Measurements from ENCODE around the gene BMPER. TPM values are rescaled to one million over a fixed set of nuclear protein-coding genes. Genes with fewer than 3 reads are reported as not detected.

Gene BMPER
- polyA plus RNA-seq, 1 of the 3 experiments (the other 2 are of a cell fraction) = 20.0 TPM

DNA sequence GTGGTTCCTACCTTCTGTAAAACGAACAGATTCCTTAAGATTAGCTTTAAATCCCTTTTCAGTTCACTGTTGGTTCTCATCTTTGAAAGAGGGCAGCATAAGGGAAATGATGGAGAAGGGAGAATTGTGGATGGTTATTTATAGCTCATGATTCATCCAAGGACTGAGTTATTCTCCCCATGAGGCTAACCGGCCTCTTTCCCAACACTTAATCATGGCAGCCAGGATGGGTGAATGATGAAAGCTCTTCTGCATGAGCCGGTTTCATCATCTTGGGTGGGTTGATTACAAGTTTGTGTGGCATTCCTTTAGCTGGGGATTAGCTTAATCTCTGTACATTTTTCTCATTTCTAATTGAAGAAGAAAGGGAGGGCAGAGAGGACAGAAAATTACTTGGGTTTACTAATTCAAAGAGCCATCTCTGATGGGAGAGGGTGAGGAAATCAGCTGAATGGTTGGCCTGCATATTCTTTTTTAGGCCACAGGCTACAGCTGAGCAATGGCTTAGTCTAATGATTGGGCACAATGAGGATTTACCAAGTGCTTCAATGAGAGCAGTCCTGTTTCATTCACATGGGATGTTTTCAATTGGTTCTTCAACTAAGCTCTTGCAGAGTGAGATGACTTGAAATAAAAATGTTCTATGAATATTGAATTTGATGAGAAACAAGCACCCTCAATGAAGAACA, 250.0 kb downstream of the BMPER start (continued):
- TF ChIP-seq, protein P1, sequence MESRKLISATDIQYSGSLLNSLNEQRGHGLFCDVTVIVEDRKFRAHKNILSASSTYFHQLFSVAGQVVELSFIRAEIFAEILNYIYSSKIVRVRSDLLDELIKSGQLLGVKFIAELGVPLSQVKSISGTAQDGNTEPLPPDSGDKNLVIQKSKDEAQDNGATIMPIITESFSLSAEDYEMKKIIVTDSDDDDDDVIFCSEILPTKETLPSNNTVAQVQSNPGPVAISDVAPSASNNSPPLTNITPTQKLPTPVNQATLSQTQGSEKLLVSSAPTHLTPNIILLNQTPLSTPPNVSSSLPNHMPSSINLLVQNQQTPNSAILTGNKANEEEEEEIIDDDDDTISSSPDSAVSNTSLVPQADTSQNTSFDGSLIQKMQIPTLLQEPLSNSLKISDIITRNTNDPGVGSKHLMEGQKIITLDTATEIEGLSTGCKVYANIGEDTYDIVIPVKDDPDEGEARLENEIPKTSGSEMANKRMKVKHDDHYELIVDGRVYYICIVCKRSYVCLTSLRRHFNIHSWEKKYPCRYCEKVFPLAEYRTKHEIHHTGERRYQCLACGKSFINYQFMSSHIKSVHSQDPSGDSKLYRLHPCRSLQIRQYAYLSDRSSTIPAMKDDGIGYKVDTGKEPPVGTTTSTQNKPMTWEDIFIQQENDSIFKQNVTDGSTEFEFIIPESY (IDR thresholded peaks at IDR 0.05; ENCODE audit: borderline replicate concordance, low read depth) = peak; percentile 28; the same call in 1 of the 2 replicates
- TF ChIP-seq MAX (IDR thresholded peaks at IDR 0.05; ENCODE audit: low read depth) (0 out of 2 replicates have a peak, but pooled peaks have one; percentile 50), NFIC (IDR thresholded peaks at IDR 0.05; ENCODE audit: borderline replicate concordance) (peak; percentile 43), FOXJ3 (CRISPR knock-in tag; IDR thresholded peaks at IDR 0.05) (no peak), TCF12 (IDR thresholded peaks at IDR 0.05) (peak; percentile 78), MXI1 (IDR thresholded peaks at IDR 0.05; ENCODE audit: low read depth, low read length) (no peak), RXRA (IDR thresholded peaks at IDR 0.05; ENCODE audit: borderline replicate concordance, low read depth) (0 out of 2 replicates have a peak, but pooled peaks have one; percentile 34), POLR2AphosphoS5 (IDR thresholded peaks at IDR 0.05; ENCODE audit: low read depth, low read length) (peak; percentile 46; the same call in 1 of the 2 replicates), USF2 (IDR thresholded peaks at IDR 0.05; ENCODE audit: borderline replicate concordance, low read depth, low read length) (no peak), NRF1 (IDR thresholded peaks at IDR 0.05; ENCODE audit: low read depth, low read length) (no peak), SMC3 (IDR thresholded peaks at IDR 0.05; ENCODE audit: low read depth, low read length) (no peak), RFX5 (IDR thresholded peaks at IDR 0.05; ENCODE audit: low read length) (no peak)

DNA sequence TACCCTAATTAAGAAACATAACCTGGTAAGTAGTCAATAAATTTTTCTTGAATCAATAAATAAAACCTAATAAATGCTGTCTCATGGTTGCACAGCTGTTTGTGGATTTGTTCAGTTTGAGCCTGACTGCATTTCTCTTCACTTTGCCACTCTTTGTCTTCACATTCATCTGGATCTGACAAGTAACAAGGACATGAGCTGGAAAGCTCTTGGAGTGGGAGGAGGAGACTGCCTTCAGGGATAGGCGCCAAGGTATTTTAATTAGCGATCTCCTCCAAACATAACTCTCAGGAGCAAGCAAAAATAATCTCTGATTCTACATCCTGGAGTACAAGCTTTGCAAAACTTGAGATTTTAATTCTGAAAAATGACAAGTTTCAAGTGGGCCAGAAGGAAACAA, 251.0 kb downstream of the BMPER start:
- 36% methylated on average over 2 of the region's 2 CpGs for WGBS (ENCODE audit: low lambda C conversion rate)
- Histone ChIP-seq H3K36me3 (replicated peaks in 1 of 2; ENCODE audit: control insufficient read depth in 1 of 2, insufficient read depth in 2 of 2, low read length in 1 of 2) (no peaks in the 10 kb centered on the region), H2AFZ (ENCODE audit: low read depth) (no peak overlapping the region), H4K20me1 (ENCODE audit: insufficient read depth) (no peaks in the 10 kb centered on the region), H3K4me1 (ENCODE audit: control insufficient read depth in 1 of 2, insufficient read depth in 2 of 2, low read depth in 1 of 2, low read length in 1 of 2) (peaks cover 0 to 47% of the 10 kb centered on the region in 2 experiments; a peak in 3 of 4 replicates), H3F3A (replicated peaks; ENCODE audit: insufficient read depth) (peaks cover 20% of the 10 kb centered on the region), H3K4me2 (no peak overlapping the region), H3K4me3 (ENCODE audit: low read depth in 2 of 2, low read length in 1 of 2) (no peak overlapping the region), H3K9me3 (no peaks in the 10 kb centered on the region), H3K27ac (ENCODE audit: low read depth in 2 of 2, low read length in 1 of 2) (peak overlapping the region in 1 of 2 experiments; percentile 80; a peak in 3 of 4 replicates), H3K27me3 (ENCODE audit: insufficient read depth) (no peaks in the 10 kb centered on the region), H3K9me2 (no peaks in the 10 kb centered on the region), H3K9ac (no peak overlapping the region), H3K79me2 (ENCODE audit: insufficient read depth) (no peaks in the 10 kb centered on the region)
- POLR2A ChIA-PET = no interaction called here
- TF ChIP-seq, protein P2, sequence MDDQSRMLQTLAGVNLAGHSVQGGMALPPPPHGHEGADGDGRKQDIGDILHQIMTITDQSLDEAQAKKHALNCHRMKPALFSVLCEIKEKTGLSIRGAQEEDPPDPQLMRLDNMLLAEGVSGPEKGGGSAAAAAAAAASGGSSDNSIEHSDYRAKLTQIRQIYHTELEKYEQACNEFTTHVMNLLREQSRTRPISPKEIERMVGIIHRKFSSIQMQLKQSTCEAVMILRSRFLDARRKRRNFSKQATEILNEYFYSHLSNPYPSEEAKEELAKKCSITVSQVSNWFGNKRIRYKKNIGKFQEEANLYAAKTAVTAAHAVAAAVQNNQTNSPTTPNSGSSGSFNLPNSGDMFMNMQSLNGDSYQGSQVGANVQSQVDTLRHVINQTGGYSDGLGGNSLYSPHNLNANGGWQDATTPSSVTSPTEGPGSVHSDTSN (IDR thresholded peaks at IDR 0.05) = peak; percentile 28; the same call in 1 of the 2 replicates
- TF ChIP-seq, protein P3, sequence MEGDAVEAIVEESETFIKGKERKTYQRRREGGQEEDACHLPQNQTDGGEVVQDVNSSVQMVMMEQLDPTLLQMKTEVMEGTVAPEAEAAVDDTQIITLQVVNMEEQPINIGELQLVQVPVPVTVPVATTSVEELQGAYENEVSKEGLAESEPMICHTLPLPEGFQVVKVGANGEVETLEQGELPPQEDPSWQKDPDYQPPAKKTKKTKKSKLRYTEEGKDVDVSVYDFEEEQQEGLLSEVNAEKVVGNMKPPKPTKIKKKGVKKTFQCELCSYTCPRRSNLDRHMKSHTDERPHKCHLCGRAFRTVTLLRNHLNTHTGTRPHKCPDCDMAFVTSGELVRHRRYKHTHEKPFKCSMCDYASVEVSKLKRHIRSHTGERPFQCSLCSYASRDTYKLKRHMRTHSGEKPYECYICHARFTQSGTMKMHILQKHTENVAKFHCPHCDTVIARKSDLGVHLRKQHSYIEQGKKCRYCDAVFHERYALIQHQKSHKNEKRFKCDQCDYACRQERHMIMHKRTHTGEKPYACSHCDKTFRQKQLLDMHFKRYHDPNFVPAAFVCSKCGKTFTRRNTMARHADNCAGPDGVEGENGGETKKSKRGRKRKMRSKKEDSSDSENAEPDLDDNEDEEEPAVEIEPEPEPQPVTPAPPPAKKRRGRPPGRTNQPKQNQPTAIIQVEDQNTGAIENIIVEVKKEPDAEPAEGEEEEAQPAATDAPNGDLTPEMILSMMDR (IDR thresholded peaks at IDR 0.05) = no peak
- no peak for DNase-seq
- CTCF ChIA-PET = interaction anchor here (1.1 to 1.6 kb wide), 3 partner anchors 10 to 68 kb away, joined by 3 to 9 read pairs (median 4); no protein-coding TSS in a partner anchor
